Glutamatergic neuron (in vitro differentiated cells): Measurements from ENCODE around the gene SNAPIN. TPM values are rescaled to one million over a fixed set of nuclear protein-coding genes. Genes with fewer than 3 reads are reported as not detected.

Experiments used
- DNase-seq: peaks from one replicate; pipeline ENCODE4 v3.0.0; 2022
- H3K27ac Mint-ChIP-seq: one replicate; pipeline ENCODE4 v1.8.0; 2020; ENCODE audit warnings: mild to moderate bottlenecking, mixed read lengths, inconsistent platforms; ENCODE audit not compliant: unreplicated experiment
- H3K27me3 Mint-ChIP-seq: one replicate; pipeline ENCODE4 v1.8.0; 2020; ENCODE audit warnings: mild to moderate bottlenecking, moderate library complexity, mixed read lengths, inconsistent platforms; ENCODE audit not compliant: unreplicated experiment
- H3K36me3 Mint-ChIP-seq: one replicate; pipeline ENCODE4 v1.8.0; 2020; ENCODE audit warnings: mild to moderate bottlenecking, mixed read lengths, inconsistent platforms; ENCODE audit not compliant: unreplicated experiment
- H3K4me1 Mint-ChIP-seq: one replicate; pipeline ENCODE4 v1.8.0; 2020; ENCODE audit warnings: mild to moderate bottlenecking, low read depth, mixed read lengths, inconsistent platforms; ENCODE audit not compliant: unreplicated experiment
- H3K4me3 Mint-ChIP-seq: one replicate; pipeline ENCODE4 v1.8.0; 2020; ENCODE audit warnings: mild to moderate bottlenecking, mixed read lengths, inconsistent platforms; ENCODE audit not compliant: unreplicated experiment
- H3K9me3 Mint-ChIP-seq: one replicate; pipeline ENCODE4 v1.8.0; 2020; ENCODE audit warnings: mild to moderate bottlenecking, moderate library complexity, mixed read lengths, inconsistent platforms; ENCODE audit not compliant: unreplicated experiment
- CTCF ChIP-seq: fragments of 200-600 bp; sonication (generic); IDR thresholded peaks from one replicate; pipeline ENCODE4 v1.5.0; 2021; ENCODE audit not compliant: partially characterized antibody, unreplicated experiment
- total RNA-seq: library from RNA; stranded (reverse); fragmentation: NEBNext Ultra II Directional; extraction: Animal tissue kit (Norgen Biotek cat#: 25700); gene quantifications from one replicate; pipeline ENCODE4 v1.2.1, GENCODE V29; 2021; ENCODE audit not compliant: unreplicated experiment

Gene SNAPIN
- total RNA-seq, 1 donor from 2014 or later: 30.8 TPM

GRCh38 chr1:153684892-153685291 lies 26.4 kb downstream of the SNAPIN start:
- peaks cover 2% of the 10 kb centered on the region for H3K9me3 Mint-ChIP-seq
- peaks cover 23% of the 10 kb centered on the region for H3K27me3 Mint-ChIP-seq
- no peaks in the 10 kb centered on the region for H3K36me3 Mint-ChIP-seq
- TF ChIP-seq CTCF: no peak
- H3K27ac Mint-ChIP-seq: no peak overlapping the region
- no peak overlapping the region for H3K4me3 Mint-ChIP-seq
- DNase-seq: no peak
- peaks cover 2% of the 10 kb centered on the region for H3K4me1 Mint-ChIP-seq

GRCh38 chr1:153685544-153686340 lies 27.2 kb downstream of the SNAPIN start:
- H3K4me1 Mint-ChIP-seq: no peaks in the 10 kb centered on the region
- no peak overlapping the region for H3K27ac Mint-ChIP-seq
- DNase-seq: no peak
- TF ChIP-seq CTCF: no peak
- peaks cover 16% of the 10 kb centered on the region for H3K27me3 Mint-ChIP-seq
- no peaks in the 10 kb centered on the region for H3K36me3 Mint-ChIP-seq
- H3K9me3 Mint-ChIP-seq: peaks cover 2% of the 10 kb centered on the region
- H3K4me3 Mint-ChIP-seq: no peak overlapping the region

- no peak for TF ChIP-seq CTCF
- H3K27me3 Mint-ChIP-seq: peaks cover 13% of the 10 kb centered on the region
- no peaks in the 10 kb centered on the region for H3K4me1 Mint-ChIP-seq
- H3K36me3 Mint-ChIP-seq: no peaks in the 10 kb centered on the region
- DNase-seq: no peak
- no peak overlapping the region for H3K4me3 Mint-ChIP-seq
- no peak overlapping the region for H3K27ac Mint-ChIP-seq
- peaks cover 2% of the 10 kb centered on the region for H3K9me3 Mint-ChIP-seq
Observed at GRCh38 chr1:153687346-153688125, 29.0 kb downstream of the SNAPIN start.

- peaks cover 2% of the 10 kb centered on the region for H3K9me3 Mint-ChIP-seq
- TF ChIP-seq CTCF: no peak
- H3K27me3 Mint-ChIP-seq: peaks cover 10% of the 10 kb centered on the region
- H3K4me3 Mint-ChIP-seq: no peak overlapping the region
- no peak overlapping the region for H3K27ac Mint-ChIP-seq
- no peak for DNase-seq
- no peaks in the 10 kb centered on the region for H3K36me3 Mint-ChIP-seq
- no peaks in the 10 kb centered on the region for H3K4me1 Mint-ChIP-seq
Observed at GRCh38 chr1:153688276-153688675, 29.8 kb downstream of the SNAPIN start.
